Measurements from ENCODE around the gene PER1. TPM values are rescaled to one million over a fixed set of nuclear protein-coding genes. Genes with fewer than 3 reads are reported as not detected.

Gene PER1
- total RNA-seq, 1 experiment from 2014 or later = 87.6 TPM

GRCh38 chr17:8109661-8110455, 42.3 kb downstream of the PER1 start:
- no peak for DNase-seq (ENCODE audit: low read depth, low spot score)
- Histone ChIP-seq H3K4me1 (ENCODE audit: control insufficient read depth in 1 of 2, insufficient read depth in 2 of 2, low read length in 2 of 2) (peaks cover 0 to 9% of the 10 kb centered on the region in 2 experiments; a peak in 2 of 4 replicates), H3K9me3 (ENCODE audit: control insufficient read depth in 1 of 2, insufficient read depth in 1 of 2, low read depth in 1 of 2, low read length in 2 of 2) (no peaks in the 10 kb centered on the region), H3K4me3 (replicated peaks in 1 of 2; ENCODE audit: low read depth in 1 of 2, low read length in 2 of 2) (no peak overlapping the region), H3K27me3 (ENCODE audit: insufficient read depth, low read length) (no peaks in the 10 kb centered on the region), H3K27ac (ENCODE audit: low read depth, low read length) (no peak overlapping the region), H3K9me2 (ENCODE audit: insufficient read depth) (no peaks in the 10 kb centered on the region), H3K4me2 (ENCODE audit: low read length) (peak overlapping the region; percentile 39), H2AFZ (ENCODE audit: low read depth, low read length, poor library complexity, severe bottlenecking) (no peak overlapping the region), H4K20me1 (ENCODE audit: insufficient read depth) (no peaks in the 10 kb centered on the region), H3K9ac (ENCODE audit: low read length) (no peak overlapping the region), H3K36me3 (ENCODE audit: control insufficient read depth in 1 of 2, insufficient read depth in 2 of 2, low read length in 2 of 2) (no peaks in the 10 kb centered on the region), H3K79me2 (ENCODE audit: insufficient read depth, low read length) (no peaks in the 10 kb centered on the region)
- CTCF ChIA-PET = interaction anchor here (0.6 to 2.3 kb wide), 11 partner anchors 9 to 50 kb away, joined by 3 to 17 read pairs (median 4); no protein-coding TSS in a partner anchor
- no peak for TF ChIP-seq FOSL1 (IDR thresholded peaks at IDR 0.05; ENCODE audit: low read depth)
- no peak for TF ChIP-seq EZH2 (IDR thresholded peaks at IDR 0.05)
- no peak for TF ChIP-seq POLR2AphosphoS5 (IDR thresholded peaks at IDR 0.05; ENCODE audit: low read depth, low read length)
- no peak for TF ChIP-seq EZH2phosphoT487 (IDR thresholded peaks at IDR 0.05; ENCODE audit: borderline replicate concordance)
- no peak for TF ChIP-seq CEBPB (IDR thresholded peaks at IDR 0.05; ENCODE audit: low read depth)
- peak; percentile 82 to 89 (median 88) for TF ChIP-seq CTCF (IDR thresholded peaks at IDR 0.05 in 2 of 3, conservative IDR thresholded peaks at IDR 0.05 in 1 of 3; ENCODE audit: borderline replicate concordance in 1 of 3, insufficient read depth in 1 of 3, low read depth in 2 of 3, low read length in 2 of 3)
- no peak for TF ChIP-seq EGR1 (IDR thresholded peaks at IDR 0.05; ENCODE audit: low read depth)
- TF ChIP-seq ZNF274 (IDR thresholded peaks at IDR 0.05; ENCODE audit: low read depth, low read length) = no peak
- no peak; the same call in 1 of the 2 replicates for TF ChIP-seq ZFX (IDR thresholded peaks at IDR 0.05)
- no peak for TF ChIP-seq SP1 (IDR thresholded peaks at IDR 0.05; ENCODE audit: low read depth)
- TF ChIP-seq ELF1 (IDR thresholded peaks at IDR 0.05; ENCODE audit: borderline replicate concordance, low read depth) = no peak
- peak; percentile 28 for TF ChIP-seq YY1 (IDR thresholded peaks at IDR 0.05; ENCODE audit: extremely low read depth, insufficient replicate concordance, low read depth, low read length)
- TF ChIP-seq TCF7L2 (IDR thresholded peaks at IDR 0.05; ENCODE audit: borderline replicate concordance, extremely low read depth, insufficient read depth, insufficient read length) = no peak
- TF ChIP-seq RAD21 (IDR thresholded peaks at IDR 0.05; ENCODE audit: low read depth) = peak; percentile 84
- POLR2A ChIA-PET = interaction anchor here (1.3 to 1.6 kb wide), 2 partner anchors 10 to 49 kb away, joined by 3 to 4 read pairs; no protein-coding TSS in a partner anchor
- intact Hi-C loops (cut with micrococcal nuclease) = loop anchor here (1.0 kb wide), 1 partner anchor 50 kb away; no protein-coding TSS in a partner anchor
- RAD21 ChIA-PET (ENCODE audit: low non-redundant PET in 1 of 2, low total read pairs in 2 of 2, uncharacterized antibody in 2 of 2, unreplicated experiment in 2 of 2) = no interaction called here
- BruUV-seq (replicated peaks) = no TSS peak
- ATAC-seq = peak; percentile 99
